ENCODE measurements around the gene DDTL. TPM values are rescaled to one million over a fixed set of nuclear protein-coding genes. Genes with fewer than 3 reads are reported as not detected.

DDTL gene
- total RNA-seq, 1 experiment from 2014 or later: not detected

GRCh38 chr22:24006914-24007214, 40.2 kb downstream of the DDTL start:
- Histone ChIP-seq H3K4me1 (ENCODE audit: insufficient read depth, low read length, poor library complexity, severe bottlenecking) (no peaks in the 10 kb centered on the region), H3K27ac (ENCODE audit: low read depth, low read length, poor library complexity, severe bottlenecking) (no peak overlapping the region), H3K27me3 (replicated peaks; ENCODE audit: insufficient read depth, low read depth, low read length, poor library complexity) (no peaks in the 10 kb centered on the region), H3K9me3 (ENCODE audit: low read depth, low read length, poor library complexity, severe bottlenecking) (no peaks in the 10 kb centered on the region), H3K4me3 (ENCODE audit: low read depth, low read length, poor library complexity, severe bottlenecking) (no peak overlapping the region), H3K36me3 (ENCODE audit: insufficient read depth, low read length, poor library complexity, severe bottlenecking) (no peaks in the 10 kb centered on the region)
- no peak for TF ChIP-seq EZH2 (IDR thresholded peaks at IDR 0.05; ENCODE audit: borderline replicate concordance, low read depth, low read length, poor library complexity, severe bottlenecking)
- no peak for TF ChIP-seq CTCF (conservative IDR thresholded peaks at IDR 0.05; ENCODE audit: low read depth, low read length)
- POLR2A ChIA-PET (ENCODE audit: low non-redundant PET): no interaction called here
- CTCF ChIA-PET: no interaction called here
- no TSS peak for BruUV-seq (replicated peaks)
- intact Hi-C loops (cut with micrococcal nuclease; ENCODE audit: unreplicated experiment): no loop called here
- DNase-seq (ENCODE audit: low spot score): no peak

- ChIA-PET POLR2A (ENCODE audit: low non-redundant PET) (interaction anchor here (0.6 kb wide), 1 partner anchor 12 kb away, joined by 24 read pairs; no protein-coding TSS in a partner anchor), CTCF (no interaction called here)
- intact Hi-C loops (cut with micrococcal nuclease; ENCODE audit: unreplicated experiment): no loop called here
- no peak for DNase-seq (ENCODE audit: low spot score)
- Histone ChIP-seq H3K4me1 (ENCODE audit: insufficient read depth, low read length, poor library complexity, severe bottlenecking) (no peaks in the 10 kb centered on the region), H3K36me3 (ENCODE audit: insufficient read depth, low read length, poor library complexity, severe bottlenecking) (no peaks in the 10 kb centered on the region), H3K4me3 (ENCODE audit: low read depth, low read length, poor library complexity, severe bottlenecking) (no peak overlapping the region), H3K27ac (ENCODE audit: low read depth, low read length, poor library complexity, severe bottlenecking) (no peak overlapping the region), H3K9me3 (ENCODE audit: low read depth, low read length, poor library complexity, severe bottlenecking) (no peaks in the 10 kb centered on the region), H3K27me3 (replicated peaks; ENCODE audit: insufficient read depth, low read depth, low read length, poor library complexity) (no peaks in the 10 kb centered on the region)
- no peak for TF ChIP-seq EZH2 (IDR thresholded peaks at IDR 0.05; ENCODE audit: borderline replicate concordance, low read depth, low read length, poor library complexity, severe bottlenecking)
- no peak for TF ChIP-seq CTCF (conservative IDR thresholded peaks at IDR 0.05; ENCODE audit: low read depth, low read length)
- no TSS peak for BruUV-seq (replicated peaks)
Observed at GRCh38 chr22:24007253-24008021, 40.7 kb downstream of the DDTL start.

- Histone ChIP-seq H3K27ac (ENCODE audit: low read depth, low read length, poor library complexity, severe bottlenecking) (no peak overlapping the region), H3K9me3 (ENCODE audit: low read depth, low read length, poor library complexity, severe bottlenecking) (no peaks in the 10 kb centered on the region), H3K4me1 (ENCODE audit: insufficient read depth, low read length, poor library complexity, severe bottlenecking) (no peaks in the 10 kb centered on the region), H3K36me3 (ENCODE audit: insufficient read depth, low read length, poor library complexity, severe bottlenecking) (no peaks in the 10 kb centered on the region), H3K4me3 (ENCODE audit: low read depth, low read length, poor library complexity, severe bottlenecking) (no peak overlapping the region), H3K27me3 (replicated peaks; ENCODE audit: insufficient read depth, low read depth, low read length, poor library complexity) (no peaks in the 10 kb centered on the region)
- no peak for DNase-seq (ENCODE audit: low spot score)
- BruUV-seq (replicated peaks): no TSS peak
- TF ChIP-seq CTCF (conservative IDR thresholded peaks at IDR 0.05; ENCODE audit: low read depth, low read length) (no peak), EZH2 (IDR thresholded peaks at IDR 0.05; ENCODE audit: borderline replicate concordance, low read depth, low read length, poor library complexity, severe bottlenecking) (no peak)
- intact Hi-C loops (cut with micrococcal nuclease; ENCODE audit: unreplicated experiment): no loop called here
- CTCF ChIA-PET: no interaction called here
- POLR2A ChIA-PET (ENCODE audit: low non-redundant PET): interaction anchor here (0.6 kb wide), 1 partner anchor 12 kb away, joined by 24 read pairs; no protein-coding TSS in a partner anchor
Observed at GRCh38 chr22:24008022-24008283, 41.3 kb downstream of the DDTL start.

All from A673 (cell line).